OCI-LY3 (cell line): ENCODE data around the gene FMO5.

Experiments
- H2AFZ ChIP-seq: fragments of 200-600, 300-600 bp; shearing (Covaris generic); 2 replicates; pipeline ENCODE4 v1.6.0; 2014; ENCODE audit warnings: antibody characterized with exemption, low read depth, low read length
- H3K27ac ChIP-seq: fragments of 200-600, 300-600 bp; sonication (generic); 2 replicates; pipeline ENCODE4 v1.5.1; 2014; ENCODE audit warnings: mild to moderate bottlenecking, low read length, moderate library complexity, mixed read lengths
- H3K27me3 ChIP-seq: fragments of 200-600, 300-600 bp; sonication (generic); 2 replicates; pipeline ENCODE4 v1.6.1; 2014; ENCODE audit warnings: low read depth, low read length, mixed read lengths
- H3K36me3 ChIP-seq: fragments of 200-600, 300-600 bp; sonication (generic); replicated peaks from 2 replicates; pipeline ENCODE3; 2014; ENCODE audit warnings: low read depth, low read length, mixed read lengths
- H3K4me1 ChIP-seq: fragments of 300-600, 200-600 bp; sonication (generic); 2 replicates; pipeline ENCODE4 v1.6.1; 2014; ENCODE audit warnings: low read length, mixed read lengths
- H3K4me2 ChIP-seq: fragments of 200-600, 300-600 bp; sonication (generic); 2 replicates; pipeline ENCODE4 v1.6.1; 2014; ENCODE audit warnings: low read length, mixed read lengths
- H3K4me3 ChIP-seq: fragments of 300-600, 200-600 bp; sonication (generic); 2 replicates; pipeline ENCODE4 v1.5.1; 2014; ENCODE audit warnings: antibody characterized with exemption, mild to moderate bottlenecking, low read length, moderate library complexity
- H3K79me2 ChIP-seq: fragments of 300-600, 200-600 bp; shearing (Covaris generic); 2 replicates; pipeline ENCODE4 v1.6.1; 2014; ENCODE audit warnings: mild to moderate bottlenecking, low read length, mixed read lengths
- H3K9ac ChIP-seq: fragments of 300-600, 200-600 bp; shearing (Covaris generic); 2 replicates; pipeline ENCODE4 v1.6.0; 2014; ENCODE audit warnings: mild to moderate bottlenecking, low read length, moderate library complexity
- H3K9me3 ChIP-seq: fragments of 200-600, 300-600 bp; shearing (Covaris generic); 2 replicates; pipeline ENCODE4 v1.6.1; 2014; ENCODE audit warnings: low read length, mixed read lengths; ENCODE audit not compliant: insufficient read depth
- H4K20me1 ChIP-seq: fragments of 200-600, 300-600 bp; sonication (generic); 2 replicates; pipeline ENCODE4 v1.6.1; 2016; ENCODE audit warnings: low read length, mixed read lengths; ENCODE audit not compliant: insufficient read depth
- EZH2phosphoT487 ChIP-seq: fragments of 200-600 bp; shearing (Covaris generic); IDR thresholded peaks from 2 replicates; pipeline ENCODE4 v1.6.1; 2018; ENCODE audit warnings: antibody characterized with exemption, mixed run types, low read depth
- TF ChIP-seq, protein P1 (sequence below): fragments of 200-600, 300-600 bp; sonication (generic); IDR thresholded peaks from 2 replicates; pipeline ENCODE4 v1.5.1; 2014; ENCODE audit warnings: antibody characterized with exemption, low read length, low read depth

FMO5 gene, protein sequence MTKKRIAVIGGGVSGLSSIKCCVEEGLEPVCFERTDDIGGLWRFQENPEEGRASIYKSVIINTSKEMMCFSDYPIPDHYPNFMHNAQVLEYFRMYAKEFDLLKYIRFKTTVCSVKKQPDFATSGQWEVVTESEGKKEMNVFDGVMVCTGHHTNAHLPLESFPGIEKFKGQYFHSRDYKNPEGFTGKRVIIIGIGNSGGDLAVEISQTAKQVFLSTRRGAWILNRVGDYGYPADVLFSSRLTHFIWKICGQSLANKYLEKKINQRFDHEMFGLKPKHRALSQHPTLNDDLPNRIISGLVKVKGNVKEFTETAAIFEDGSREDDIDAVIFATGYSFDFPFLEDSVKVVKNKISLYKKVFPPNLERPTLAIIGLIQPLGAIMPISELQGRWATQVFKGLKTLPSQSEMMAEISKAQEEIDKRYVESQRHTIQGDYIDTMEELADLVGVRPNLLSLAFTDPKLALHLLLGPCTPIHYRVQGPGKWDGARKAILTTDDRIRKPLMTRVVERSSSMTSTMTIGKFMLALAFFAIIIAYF

DNA sequence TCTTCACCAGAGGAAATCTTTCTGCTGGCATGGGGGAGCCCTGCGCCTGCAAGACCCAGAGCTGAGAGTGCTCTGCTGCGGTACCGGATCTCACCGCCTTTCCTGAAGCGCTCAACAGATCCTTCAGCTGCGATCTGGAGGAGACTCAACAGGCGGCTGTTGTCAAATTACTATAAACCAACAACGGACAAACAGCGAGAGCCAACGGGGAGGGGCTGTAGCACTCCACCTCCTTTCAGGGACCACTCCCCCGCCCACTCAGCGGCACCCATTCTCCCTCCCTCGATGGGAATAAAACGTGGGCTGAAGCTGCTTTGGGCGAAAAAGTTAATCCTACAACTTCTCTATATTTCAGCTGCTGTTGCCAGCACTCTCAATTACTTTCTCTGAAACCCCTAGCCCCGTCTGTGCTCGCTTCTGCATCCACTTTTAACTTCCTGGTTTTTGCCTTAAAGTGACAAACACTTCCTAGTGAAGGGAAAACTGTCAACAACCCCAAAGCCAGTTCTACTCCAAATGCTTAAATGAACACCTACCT, at the start of gene FMO5:
Gene FMO5, minus strand, starts transcription at position 147 of the 538 bp plus-strand sequence. CDS start 310 bp downstream, outside the sequence.
- no peak within 1 kb of the TSS for H3K27ac ChIP-seq
- H3K9me3 ChIP-seq: no peaks in the 10 kb centered on the region
- H3K79me2 ChIP-seq: no peaks in the 10 kb centered on the region
- H4K20me1 ChIP-seq: no peaks in the 10 kb centered on the region
- H3K36me3 ChIP-seq: no peaks in the 10 kb centered on the region
- H3K4me3 ChIP-seq: peak within 1 kb of the TSS; percentile 89
- peak within 1 kb of the TSS; percentile 95 for H2AFZ ChIP-seq
- H3K9ac ChIP-seq: peak within 1 kb of the TSS; percentile 63
- peak within 1 kb of the TSS; percentile 78 for H3K4me2 ChIP-seq
- TF ChIP-seq EZH2phosphoT487: no peak
- TF ChIP-seq, protein P1, sequence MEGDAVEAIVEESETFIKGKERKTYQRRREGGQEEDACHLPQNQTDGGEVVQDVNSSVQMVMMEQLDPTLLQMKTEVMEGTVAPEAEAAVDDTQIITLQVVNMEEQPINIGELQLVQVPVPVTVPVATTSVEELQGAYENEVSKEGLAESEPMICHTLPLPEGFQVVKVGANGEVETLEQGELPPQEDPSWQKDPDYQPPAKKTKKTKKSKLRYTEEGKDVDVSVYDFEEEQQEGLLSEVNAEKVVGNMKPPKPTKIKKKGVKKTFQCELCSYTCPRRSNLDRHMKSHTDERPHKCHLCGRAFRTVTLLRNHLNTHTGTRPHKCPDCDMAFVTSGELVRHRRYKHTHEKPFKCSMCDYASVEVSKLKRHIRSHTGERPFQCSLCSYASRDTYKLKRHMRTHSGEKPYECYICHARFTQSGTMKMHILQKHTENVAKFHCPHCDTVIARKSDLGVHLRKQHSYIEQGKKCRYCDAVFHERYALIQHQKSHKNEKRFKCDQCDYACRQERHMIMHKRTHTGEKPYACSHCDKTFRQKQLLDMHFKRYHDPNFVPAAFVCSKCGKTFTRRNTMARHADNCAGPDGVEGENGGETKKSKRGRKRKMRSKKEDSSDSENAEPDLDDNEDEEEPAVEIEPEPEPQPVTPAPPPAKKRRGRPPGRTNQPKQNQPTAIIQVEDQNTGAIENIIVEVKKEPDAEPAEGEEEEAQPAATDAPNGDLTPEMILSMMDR: no peak
- peaks cover 5% of the 10 kb centered on the region; the same call in 1 of the 2 replicates for H3K4me1 ChIP-seq
- no peaks in the 10 kb centered on the region for H3K27me3 ChIP-seq

DNA sequence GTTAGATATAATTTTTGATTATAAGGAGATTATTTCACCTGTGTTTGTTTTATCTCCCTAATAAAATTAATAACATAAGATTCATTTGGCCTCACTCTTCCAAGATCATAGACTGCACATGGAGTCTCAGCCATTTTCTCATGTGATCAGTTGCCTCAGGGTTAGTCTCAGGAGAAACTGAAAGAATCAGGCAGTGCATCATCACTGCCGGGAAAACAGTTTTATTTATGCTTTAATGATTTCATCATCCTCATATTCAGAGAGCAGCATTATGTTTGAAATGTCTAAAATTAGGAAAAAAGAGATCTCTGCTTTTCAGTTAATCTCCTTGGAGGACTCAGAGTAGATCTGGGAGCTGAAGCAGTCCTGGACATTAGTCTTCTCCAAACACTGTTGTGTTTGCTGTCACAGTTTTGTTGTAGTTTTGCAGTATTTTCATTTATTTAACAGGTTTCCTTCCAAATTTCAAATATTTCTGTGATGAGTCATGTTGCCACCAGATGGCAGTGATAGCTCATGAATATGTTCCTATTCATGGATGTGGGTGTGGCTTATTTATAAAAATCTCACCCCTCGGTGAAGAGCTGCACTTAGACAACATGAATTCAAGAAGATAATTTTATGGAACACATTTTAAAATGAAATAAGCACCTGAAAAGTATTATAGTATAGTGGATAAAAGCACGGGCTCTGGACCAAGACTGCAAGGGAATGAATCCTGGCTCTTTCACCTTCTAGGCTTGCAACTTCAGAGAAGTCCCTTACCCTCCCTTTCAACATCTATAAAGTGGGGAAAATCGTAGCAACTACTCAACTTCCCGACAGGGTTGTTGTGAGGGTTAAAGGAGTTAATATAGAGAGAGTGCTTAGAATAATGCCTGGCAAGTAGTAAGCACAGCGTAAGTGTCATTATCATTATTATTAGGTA, 48.5 kb upstream of the FMO5 start:
- Histone ChIP-seq H2AFZ (no peak overlapping the region), H3K9me3 (no peaks in the 10 kb centered on the region), H3K4me2 (no peak overlapping the region), H3K9ac (no peak overlapping the region), H3K36me3 (peaks cover 73% of the 10 kb centered on the region), H3K27me3 (no peaks in the 10 kb centered on the region), H3K4me3 (no peak overlapping the region), H3K79me2 (no peaks in the 10 kb centered on the region), H4K20me1 (no peaks in the 10 kb centered on the region), H3K27ac (no peak overlapping the region), H3K4me1 (no peaks in the 10 kb centered on the region)
- TF ChIP-seq, protein P1: peak; percentile 82
- TF ChIP-seq EZH2phosphoT487: no peak

DNA sequence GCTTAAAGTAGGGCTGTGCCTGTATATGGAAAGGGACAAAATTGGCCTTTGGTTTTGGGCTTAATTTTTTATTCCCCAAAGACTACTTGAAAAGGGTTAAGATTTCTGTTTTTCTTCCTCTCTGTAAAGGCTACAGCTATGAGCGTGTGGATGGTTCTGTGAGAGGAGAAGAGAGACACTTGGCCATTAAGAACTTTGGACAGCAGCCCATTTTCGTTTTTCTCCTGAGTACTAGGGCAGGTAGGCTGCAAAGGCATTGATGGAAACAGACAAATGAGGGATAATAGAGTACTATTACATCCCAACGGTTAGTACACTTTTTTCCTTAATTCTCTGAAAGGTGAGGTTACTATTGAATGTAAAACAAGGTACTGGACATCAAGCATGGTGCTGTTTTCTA, 46.9 kb upstream of the FMO5 start:
- TF ChIP-seq, protein P1: no peak
- TF ChIP-seq EZH2phosphoT487: no peak
- Histone ChIP-seq H3K79me2 (no peaks in the 10 kb centered on the region), H3K9me3 (no peaks in the 10 kb centered on the region), H3K4me1 (no peaks in the 10 kb centered on the region), H3K9ac (no peak overlapping the region), H3K36me3 (peaks cover 73% of the 10 kb centered on the region), H3K4me3 (no peak overlapping the region), H3K27me3 (no peaks in the 10 kb centered on the region), H2AFZ (no peak overlapping the region), H4K20me1 (no peaks in the 10 kb centered on the region), H3K4me2 (no peak overlapping the region), H3K27ac (no peak overlapping the region)
